Smooth muscle cell (in vitro differentiated cells): ENCODE measurements around the gene SNU13. TPM values are rescaled to one million over a fixed set of nuclear protein-coding genes. Genes with fewer than 3 reads are reported as not detected.

Source experiments
- DNase-seq: peaks from one replicate; lab custom pipeline; 2025; ENCODE audit not compliant: unreplicated experiment; lab: John Stamatoyannopoulos, UW
- H2AFZ ChIP-seq: fragments of 200-600 bp; sonication (generic); 2 replicates; pipeline ENCODE4 v1.6.0; 2016; ENCODE audit warnings: antibody characterized with exemption, low read depth, mild to moderate bottlenecking
- H3F3A ChIP-seq: fragments of 200-600 bp; sonication (generic); 2 replicates; pipeline ENCODE4 v1.6.0; 2017; ENCODE audit warnings: antibody characterized with exemption, low read depth
- H3K27ac ChIP-seq: fragments of 200-600 bp; sonication (generic); 2 replicates; pipeline ENCODE4 v1.5.1; 2016; ENCODE audit warnings: low read depth, mild to moderate bottlenecking
- H3K27me3 ChIP-seq: fragments of 200-600 bp; sonication (generic); 2 replicates; pipeline ENCODE4 v1.6.1; 2016; ENCODE audit warnings: low read depth, mild to moderate bottlenecking
- H3K36me3 ChIP-seq: fragments of 200-600 bp; sonication (generic); 2 replicates; pipeline ENCODE4 v1.5.1; 2016; ENCODE audit warnings: low read depth
- H3K4me1 ChIP-seq: fragments of 200-600 bp; sonication (generic); 2 replicates; pipeline ENCODE4 v1.5.1; 2016; ENCODE audit warnings: low read depth
- H3K4me2 ChIP-seq: fragments of 200-600 bp; sonication (generic); 2 replicates; pipeline ENCODE4 v1.6.0; 2016; ENCODE audit warnings: mild to moderate bottlenecking
- H3K4me3 ChIP-seq: fragments of 200-600 bp; sonication (generic); 2 replicates; pipeline ENCODE4 v1.5.1; 2016; ENCODE audit warnings: mild to moderate bottlenecking
- H3K79me2 ChIP-seq: fragments of 200-600 bp; sonication (generic); 2 replicates; pipeline ENCODE4 v1.6.0; 2016; ENCODE audit warnings: low read depth, mild to moderate bottlenecking
- H3K9ac ChIP-seq: fragments of 200-600 bp; sonication (generic); 2 replicates; pipeline ENCODE4 v1.6.0; 2016; ENCODE audit warnings: low read depth
- H3K9me3 ChIP-seq: fragments of 200-600 bp; sonication (generic); replicated peaks from 2 replicates; pipeline ENCODE4 v1.5.1; 2016; ENCODE audit warnings: low read depth
- H4K20me1 ChIP-seq: fragments of 200-600 bp; sonication (generic); 2 replicates; pipeline ENCODE4 v1.6.0; 2016; ENCODE audit warnings: low read depth
- WGBS: methylation state at CpG from one replicate; pipeline ENCODE4 v1.1.7; 2016; ENCODE audit warnings: low lambda C conversion rate; 5-methylcytosine and 5-hydroxymethylcytosine counted together
- polyA plus RNA-seq: library from polyadenylated mRNA; unstranded; fragments of >200 nt; fragmentation: Nextera tagmentation; extraction: Ambion mirVana; gene quantifications from 2 replicates; pipeline ENCODE4 v1.2.1, GENCODE V29; 2016
- total RNA-seq: library from RNA; depleted of rRNA; stranded (reverse); fragments of >200 nt; gene quantifications from 2 replicates; pipeline ENCODE4 v1.2.3, GENCODE V29; 2014
- TF ChIP-seq, protein P1 (sequence below): fragments of 200-600 bp; sonication (generic); IDR thresholded peaks from 2 replicates; pipeline ENCODE4 v1.5.1; 2017; ENCODE audit warnings: borderline replicate concordance, mild to moderate bottlenecking, antibody characterized with exemption; ENCODE audit not compliant: insufficient read depth, poor library complexity, severe bottlenecking

SNU13 gene
- total and polyA plus RNA-seq, 2 experiments from 2014 or later, result 142 to 250 TPM

DNA sequence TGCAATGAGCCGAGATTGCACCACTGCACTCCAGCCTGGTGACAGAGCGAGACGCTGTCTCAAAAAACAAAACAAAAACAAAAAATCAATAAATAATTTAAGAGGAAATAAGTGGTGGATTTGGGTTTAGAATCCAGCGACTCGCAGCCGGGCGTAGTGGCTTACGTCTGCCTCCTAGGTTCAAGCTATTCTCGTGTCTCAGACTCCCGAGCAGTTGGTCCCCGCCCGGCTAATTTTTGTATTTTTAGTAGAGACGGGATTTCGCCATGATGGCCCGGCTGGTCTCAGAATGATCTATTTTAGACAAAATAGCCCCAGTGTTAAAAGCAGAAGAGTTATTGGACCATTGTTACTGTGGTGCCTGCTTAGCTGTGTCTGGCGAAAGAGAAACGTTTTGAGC is 29.8 kb downstream of the SNU13 start:
- DNase-seq, result no peak
- H3K27ac ChIP-seq, result no peak overlapping the region
- 96% methylated on average over 17 of the region's 17 CpGs for WGBS
- no peak overlapping the region for H3K4me3 ChIP-seq
- TF ChIP-seq, protein P1, sequence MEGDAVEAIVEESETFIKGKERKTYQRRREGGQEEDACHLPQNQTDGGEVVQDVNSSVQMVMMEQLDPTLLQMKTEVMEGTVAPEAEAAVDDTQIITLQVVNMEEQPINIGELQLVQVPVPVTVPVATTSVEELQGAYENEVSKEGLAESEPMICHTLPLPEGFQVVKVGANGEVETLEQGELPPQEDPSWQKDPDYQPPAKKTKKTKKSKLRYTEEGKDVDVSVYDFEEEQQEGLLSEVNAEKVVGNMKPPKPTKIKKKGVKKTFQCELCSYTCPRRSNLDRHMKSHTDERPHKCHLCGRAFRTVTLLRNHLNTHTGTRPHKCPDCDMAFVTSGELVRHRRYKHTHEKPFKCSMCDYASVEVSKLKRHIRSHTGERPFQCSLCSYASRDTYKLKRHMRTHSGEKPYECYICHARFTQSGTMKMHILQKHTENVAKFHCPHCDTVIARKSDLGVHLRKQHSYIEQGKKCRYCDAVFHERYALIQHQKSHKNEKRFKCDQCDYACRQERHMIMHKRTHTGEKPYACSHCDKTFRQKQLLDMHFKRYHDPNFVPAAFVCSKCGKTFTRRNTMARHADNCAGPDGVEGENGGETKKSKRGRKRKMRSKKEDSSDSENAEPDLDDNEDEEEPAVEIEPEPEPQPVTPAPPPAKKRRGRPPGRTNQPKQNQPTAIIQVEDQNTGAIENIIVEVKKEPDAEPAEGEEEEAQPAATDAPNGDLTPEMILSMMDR, result no peak
- no peaks in the 10 kb centered on the region for H3K9me3 ChIP-seq
- H4K20me1 ChIP-seq, result peaks cover 8% of the 10 kb centered on the region
- no peaks in the 10 kb centered on the region for H3K79me2 ChIP-seq
- no peaks in the 10 kb centered on the region for H3K4me1 ChIP-seq
- peaks cover 44% of the 10 kb centered on the region for H3K36me3 ChIP-seq
- H3F3A ChIP-seq, result peaks cover 14% of the 10 kb centered on the region
- no peaks in the 10 kb centered on the region for H3K27me3 ChIP-seq
- H2AFZ ChIP-seq, result no peak overlapping the region
- H3K9ac ChIP-seq, result no peak overlapping the region
- no peak overlapping the region for H3K4me2 ChIP-seq

DNA sequence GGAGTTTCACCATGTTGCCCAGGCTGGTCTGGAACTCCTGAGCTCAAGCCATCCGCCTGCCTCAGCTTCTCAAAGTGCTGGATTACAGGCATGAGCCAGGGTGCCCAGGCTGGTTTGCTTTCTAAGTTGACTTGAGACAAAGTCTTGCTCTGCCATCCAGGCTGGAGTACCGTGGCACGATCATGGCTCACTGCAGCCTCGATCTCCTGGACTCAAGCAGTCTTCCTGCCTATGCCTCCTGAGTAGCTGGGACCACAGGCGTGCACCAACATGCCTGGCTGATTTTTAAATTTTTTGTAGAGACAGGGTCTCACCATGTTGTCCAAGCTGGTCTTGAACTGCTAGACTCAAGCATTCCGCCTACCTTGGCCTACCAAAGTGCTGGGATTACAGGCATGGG is 31.0 kb downstream of the SNU13 start:
- Histone ChIP-seq H3K4me2 (no peak overlapping the region), H4K20me1 (peaks cover 8% of the 10 kb centered on the region), H3K36me3 (peaks cover 43% of the 10 kb centered on the region), H3K27ac (no peak overlapping the region), H3K9ac (no peak overlapping the region), H3K4me1 (no peaks in the 10 kb centered on the region), H3K27me3 (no peaks in the 10 kb centered on the region), H3F3A (peaks cover 6% of the 10 kb centered on the region), H2AFZ (no peak overlapping the region), H3K79me2 (no peaks in the 10 kb centered on the region), H3K9me3 (no peaks in the 10 kb centered on the region), H3K4me3 (no peak overlapping the region)
- TF ChIP-seq, protein P1, result no peak
- WGBS, result 96% methylated on average over 6 of the region's 6 CpGs
- no peak for DNase-seq

DNA sequence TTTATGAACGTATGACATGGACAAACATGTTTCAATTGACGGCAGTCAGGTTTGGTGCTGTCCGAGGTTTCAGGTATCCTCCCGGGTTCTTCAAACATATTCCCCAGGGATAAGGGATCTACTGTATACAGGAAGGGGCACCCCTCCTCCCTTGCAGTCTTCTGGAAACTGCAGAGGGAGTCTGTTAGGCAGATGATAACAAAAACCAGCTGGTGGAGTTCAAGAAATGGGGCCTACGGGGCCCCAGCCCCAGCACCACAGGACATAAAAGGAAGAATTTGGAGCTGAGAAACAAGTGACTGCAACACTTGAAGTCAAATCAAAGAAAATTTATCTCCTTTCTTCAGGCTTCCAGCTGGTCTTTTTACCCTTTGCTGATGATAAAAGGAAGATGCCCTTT is 32.1 kb downstream of the SNU13 start:
- no peaks in the 10 kb centered on the region for H3K79me2 ChIP-seq
- no peaks in the 10 kb centered on the region for H3K4me1 ChIP-seq
- no peak overlapping the region for H2AFZ ChIP-seq
- H3K9ac ChIP-seq, result no peak overlapping the region
- H3K9me3 ChIP-seq, result no peaks in the 10 kb centered on the region
- TF ChIP-seq, protein P1, result no peak
- H3K4me2 ChIP-seq, result no peak overlapping the region
- H3K27ac ChIP-seq, result no peak overlapping the region
- peaks cover 8% of the 10 kb centered on the region for H4K20me1 ChIP-seq
- H3F3A ChIP-seq, result no peaks in the 10 kb centered on the region
- no peaks in the 10 kb centered on the region for H3K27me3 ChIP-seq
- DNase-seq, result no peak
- H3K4me3 ChIP-seq, result no peak overlapping the region
- 80% methylated on average over 5 of the region's 5 CpGs for WGBS
- H3K36me3 ChIP-seq, result peaks cover 37% of the 10 kb centered on the region

GRCh38 chr22:41654322-41654721 is 34.3 kb downstream of the SNU13 start:
- H3K36me3 ChIP-seq, result peaks cover 37% of the 10 kb centered on the region
- no peaks in the 10 kb centered on the region for H3F3A ChIP-seq
- no peak overlapping the region for H3K9ac ChIP-seq
- no peak for DNase-seq
- H3K4me3 ChIP-seq, result no peak overlapping the region
- no peak overlapping the region for H2AFZ ChIP-seq
- H3K4me2 ChIP-seq, result no peak overlapping the region
- H3K27me3 ChIP-seq, result no peaks in the 10 kb centered on the region
- H3K9me3 ChIP-seq, result no peaks in the 10 kb centered on the region
- H3K79me2 ChIP-seq, result no peaks in the 10 kb centered on the region
- no peak overlapping the region for H3K27ac ChIP-seq
- WGBS, result 96% methylated on average over 3 of the region's 3 CpGs
- TF ChIP-seq, protein P1, result no peak
- H4K20me1 ChIP-seq, result peaks cover 11% of the 10 kb centered on the region
- no peaks in the 10 kb centered on the region for H3K4me1 ChIP-seq
